Fibroblast of pulmonary artery (primary cell): ENCODE data around the gene DOCK9.

ENCODE experiments used
- DNase-seq: peaks from one replicate; pipeline ENCODE4 v3.0.0-alpha.2; 2010; ENCODE audit warnings: low read depth
- H3K4me3 ChIP-seq: replicated peaks from 2 replicates; pipeline ENCODE4 v1.5.1; 2011; ENCODE audit warnings: low read depth, mild to moderate bottlenecking, control low read depth, low read length, moderate library complexity
- TF ChIP-seq, protein P1 (sequence below): IDR thresholded peaks from 2 replicates; pipeline ENCODE4 v1.5.1; 2011; ENCODE audit warnings: mild to moderate bottlenecking, control low read depth, low read length, inconsistent platforms; ENCODE audit errors: missing control alignments

DOCK9 gene

DNA sequence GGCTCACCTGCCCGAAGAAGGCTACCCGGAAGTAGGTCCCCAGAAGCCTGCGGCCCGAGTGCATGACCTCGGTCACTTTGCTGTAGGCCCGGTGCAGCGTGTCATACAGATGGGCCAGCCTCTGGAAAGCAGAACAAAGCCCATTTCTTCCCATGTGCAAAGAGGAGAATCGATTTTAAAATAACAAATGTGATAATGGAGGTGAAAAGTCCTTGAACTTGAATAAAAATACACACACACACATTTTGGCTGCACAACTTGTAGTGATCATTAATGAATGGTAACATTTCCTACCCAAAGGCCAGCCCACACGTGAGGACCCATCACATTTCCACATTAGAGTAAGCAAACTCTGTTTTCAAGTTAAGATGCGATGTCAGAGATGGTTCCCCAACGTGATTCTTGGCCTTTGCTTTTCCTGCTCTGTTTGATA is 168.5 kb downstream of the DOCK9 start:
- H3K4me3 ChIP-seq, result no peak overlapping the region
- no peak for DNase-seq
- TF ChIP-seq, protein P1, sequence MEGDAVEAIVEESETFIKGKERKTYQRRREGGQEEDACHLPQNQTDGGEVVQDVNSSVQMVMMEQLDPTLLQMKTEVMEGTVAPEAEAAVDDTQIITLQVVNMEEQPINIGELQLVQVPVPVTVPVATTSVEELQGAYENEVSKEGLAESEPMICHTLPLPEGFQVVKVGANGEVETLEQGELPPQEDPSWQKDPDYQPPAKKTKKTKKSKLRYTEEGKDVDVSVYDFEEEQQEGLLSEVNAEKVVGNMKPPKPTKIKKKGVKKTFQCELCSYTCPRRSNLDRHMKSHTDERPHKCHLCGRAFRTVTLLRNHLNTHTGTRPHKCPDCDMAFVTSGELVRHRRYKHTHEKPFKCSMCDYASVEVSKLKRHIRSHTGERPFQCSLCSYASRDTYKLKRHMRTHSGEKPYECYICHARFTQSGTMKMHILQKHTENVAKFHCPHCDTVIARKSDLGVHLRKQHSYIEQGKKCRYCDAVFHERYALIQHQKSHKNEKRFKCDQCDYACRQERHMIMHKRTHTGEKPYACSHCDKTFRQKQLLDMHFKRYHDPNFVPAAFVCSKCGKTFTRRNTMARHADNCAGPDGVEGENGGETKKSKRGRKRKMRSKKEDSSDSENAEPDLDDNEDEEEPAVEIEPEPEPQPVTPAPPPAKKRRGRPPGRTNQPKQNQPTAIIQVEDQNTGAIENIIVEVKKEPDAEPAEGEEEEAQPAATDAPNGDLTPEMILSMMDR, result no peak

DNA sequence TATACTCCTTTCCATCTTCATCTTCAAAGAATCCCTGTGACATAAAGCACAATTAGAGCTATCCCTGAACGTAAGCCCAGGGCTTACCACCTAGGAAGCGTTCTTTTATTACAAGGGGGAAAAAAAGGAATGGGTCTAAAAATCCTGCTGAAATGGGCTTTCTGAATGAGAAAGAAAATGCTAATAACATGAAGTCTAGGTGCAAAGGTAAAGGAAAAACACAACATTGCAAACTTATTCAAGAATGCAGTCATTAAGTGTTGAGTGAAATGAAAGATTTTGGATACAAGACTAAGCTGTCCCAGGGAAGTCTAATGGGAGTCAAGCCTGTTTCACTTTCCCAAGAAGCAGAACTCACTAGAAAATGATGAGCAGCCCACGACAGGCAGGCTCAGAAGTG is 170.1 kb downstream of the DOCK9 start:
- no peak overlapping the region for H3K4me3 ChIP-seq
- DNase-seq, result no peak
- TF ChIP-seq, protein P1, result no peak

DNA sequence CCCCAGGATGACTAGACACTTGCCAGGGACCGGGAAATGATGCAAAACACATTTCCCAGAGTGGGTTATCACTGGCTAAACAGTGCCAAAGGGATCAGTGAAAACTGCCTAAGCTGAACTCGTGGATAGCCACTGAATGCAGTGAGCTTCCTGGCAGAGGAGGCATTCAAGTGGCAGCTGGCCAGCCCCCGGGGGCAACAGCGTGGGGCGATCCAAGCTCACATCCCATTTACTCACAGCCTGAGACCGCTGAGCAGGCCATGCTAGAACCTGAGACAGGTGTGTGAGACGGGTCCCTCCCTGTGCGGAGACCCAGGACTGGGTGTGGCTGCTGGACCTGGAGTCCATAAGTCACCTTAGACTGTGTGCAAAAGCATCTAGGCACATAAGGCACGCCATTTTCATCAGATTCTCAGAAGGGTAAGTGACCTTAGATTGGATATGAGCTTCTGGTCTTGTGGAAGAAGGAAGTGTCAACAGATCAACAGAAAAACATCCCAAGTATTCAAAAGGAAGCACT is 173.5 kb downstream of the DOCK9 start:
- TF ChIP-seq, protein P1, result no peak
- no peak overlapping the region for H3K4me3 ChIP-seq
- DNase-seq, result no peak

DNA sequence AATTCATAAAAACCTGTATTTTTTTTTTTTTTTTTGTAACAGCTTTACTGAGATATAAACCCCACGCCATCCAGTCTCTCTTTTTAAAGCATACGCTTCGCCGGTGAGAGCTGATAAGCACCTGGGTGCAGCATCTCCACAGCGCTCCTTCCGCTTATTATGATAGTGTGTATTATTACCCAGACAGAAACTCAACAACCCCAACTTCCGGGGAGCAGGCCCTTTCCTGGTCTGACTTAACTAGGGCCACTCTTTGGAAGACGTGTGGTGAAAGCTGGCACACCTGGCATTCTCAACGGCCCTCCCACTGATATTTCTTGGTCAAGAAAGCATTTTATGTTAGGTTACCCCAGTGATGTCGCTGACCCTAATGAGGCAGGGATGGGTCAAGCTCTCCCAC is 173.9 kb downstream of the DOCK9 start:
- TF ChIP-seq, protein P1, result no peak
- DNase-seq, result no peak
- H3K4me3 ChIP-seq, result no peak overlapping the region

DNA sequence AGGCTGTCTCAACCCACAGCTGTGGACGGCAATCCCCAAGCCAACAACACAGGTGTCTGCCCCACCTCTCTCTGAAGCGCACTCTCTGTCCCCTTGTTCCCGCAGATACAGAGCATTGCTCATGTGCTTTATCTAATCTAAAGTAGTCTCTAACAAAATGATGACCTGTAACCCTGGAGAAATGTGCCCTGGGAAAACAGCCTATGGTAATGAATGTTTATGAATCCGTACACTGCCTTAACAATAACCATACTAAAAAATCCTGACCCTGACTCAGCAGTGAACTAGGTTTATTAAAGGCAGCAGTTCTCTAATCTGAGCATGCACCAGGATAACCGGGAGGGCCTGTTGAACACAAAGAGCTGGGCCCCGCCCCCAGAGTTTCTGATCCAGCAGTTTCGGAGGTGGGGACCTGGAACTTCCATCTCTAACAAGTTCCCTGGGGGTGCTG is 174.7 kb downstream of the DOCK9 start:
- no peak for DNase-seq
- no peak overlapping the region for H3K4me3 ChIP-seq
- TF ChIP-seq, protein P1, result no peak

DNA sequence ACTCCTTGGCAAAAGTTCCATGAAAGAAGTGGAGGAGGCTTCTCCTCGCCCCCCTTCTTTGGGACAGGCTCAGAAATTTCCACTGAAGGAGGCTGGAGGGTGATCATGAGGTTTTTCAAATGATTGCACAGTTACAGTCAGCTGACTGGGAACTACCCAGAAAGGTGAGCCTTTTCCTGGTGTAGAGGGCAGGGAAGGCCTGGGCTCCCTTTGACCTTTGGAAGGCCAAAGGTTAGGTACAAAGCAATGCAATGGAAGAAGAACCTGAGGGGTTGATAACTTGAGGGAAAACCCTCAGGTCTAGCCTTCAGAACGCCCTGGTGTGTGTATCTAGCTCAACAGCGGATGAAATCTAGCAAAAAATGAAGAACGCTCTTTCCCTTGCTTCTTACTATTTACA is 175.3 kb downstream of the DOCK9 start:
- H3K4me3 ChIP-seq, result no peak overlapping the region
- TF ChIP-seq, protein P1, result no peak
- DNase-seq, result no peak
